Thyroid gland (tissue), 4 donors: ENCODE results near the gene CELF4.

Source experiments
- POLR2A ChIP-seq, 2 donors: fragments of 450-650 bp; IDR thresholded peaks; one replicate each; pipeline ENCODE4 v1.6.1; 2017; ENCODE audit warnings: antibody characterized with exemption in 2 of 2, mild to moderate bottlenecking in 2 of 2, moderate library complexity in 1 of 2
- TF ChIP-seq, protein P1 (sequence below), 6 experiments: fragments of 200-600 bp in 3 of 6; fragments of 450-650 bp in 3 of 6; sonication (generic) in 3 of 6; IDR thresholded peaks; one replicate each; pipeline ENCODE4 v1.5.1; 2016 to 2019; ENCODE audit warnings: antibody characterized with exemption in 6 of 6, mild to moderate bottlenecking in 2 of 6, inconsistent platforms in 1 of 6, moderate library complexity in 1 of 6

DNA sequence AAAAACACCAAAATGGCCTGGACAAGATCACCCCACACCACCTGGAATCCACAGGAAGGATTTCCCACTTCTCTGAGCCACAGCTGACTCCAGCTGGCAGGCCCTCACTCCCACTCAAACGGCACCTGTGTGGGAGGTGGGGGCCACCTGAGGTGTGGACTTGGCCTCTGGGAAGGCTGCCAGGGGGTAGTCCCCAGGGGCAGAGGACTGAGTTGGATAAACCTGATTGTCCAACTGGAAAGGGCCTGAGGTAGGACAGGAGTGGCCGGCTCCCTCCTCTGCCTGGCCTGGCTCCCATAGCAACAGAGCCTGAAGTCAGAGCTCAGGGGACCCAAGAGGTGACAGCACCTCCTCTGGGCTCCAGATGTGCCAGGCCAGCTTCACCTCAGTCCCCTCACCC lies 300.2 kb downstream of the CELF4 start:
- no peak for TF ChIP-seq POLR2A (IDR thresholded peaks at IDR 0.05)
- TF ChIP-seq, protein P1, sequence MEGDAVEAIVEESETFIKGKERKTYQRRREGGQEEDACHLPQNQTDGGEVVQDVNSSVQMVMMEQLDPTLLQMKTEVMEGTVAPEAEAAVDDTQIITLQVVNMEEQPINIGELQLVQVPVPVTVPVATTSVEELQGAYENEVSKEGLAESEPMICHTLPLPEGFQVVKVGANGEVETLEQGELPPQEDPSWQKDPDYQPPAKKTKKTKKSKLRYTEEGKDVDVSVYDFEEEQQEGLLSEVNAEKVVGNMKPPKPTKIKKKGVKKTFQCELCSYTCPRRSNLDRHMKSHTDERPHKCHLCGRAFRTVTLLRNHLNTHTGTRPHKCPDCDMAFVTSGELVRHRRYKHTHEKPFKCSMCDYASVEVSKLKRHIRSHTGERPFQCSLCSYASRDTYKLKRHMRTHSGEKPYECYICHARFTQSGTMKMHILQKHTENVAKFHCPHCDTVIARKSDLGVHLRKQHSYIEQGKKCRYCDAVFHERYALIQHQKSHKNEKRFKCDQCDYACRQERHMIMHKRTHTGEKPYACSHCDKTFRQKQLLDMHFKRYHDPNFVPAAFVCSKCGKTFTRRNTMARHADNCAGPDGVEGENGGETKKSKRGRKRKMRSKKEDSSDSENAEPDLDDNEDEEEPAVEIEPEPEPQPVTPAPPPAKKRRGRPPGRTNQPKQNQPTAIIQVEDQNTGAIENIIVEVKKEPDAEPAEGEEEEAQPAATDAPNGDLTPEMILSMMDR (IDR thresholded peaks at IDR 0.05), result no peak
